Measurements from ENCODE around the gene NDUFB7.

DNA sequence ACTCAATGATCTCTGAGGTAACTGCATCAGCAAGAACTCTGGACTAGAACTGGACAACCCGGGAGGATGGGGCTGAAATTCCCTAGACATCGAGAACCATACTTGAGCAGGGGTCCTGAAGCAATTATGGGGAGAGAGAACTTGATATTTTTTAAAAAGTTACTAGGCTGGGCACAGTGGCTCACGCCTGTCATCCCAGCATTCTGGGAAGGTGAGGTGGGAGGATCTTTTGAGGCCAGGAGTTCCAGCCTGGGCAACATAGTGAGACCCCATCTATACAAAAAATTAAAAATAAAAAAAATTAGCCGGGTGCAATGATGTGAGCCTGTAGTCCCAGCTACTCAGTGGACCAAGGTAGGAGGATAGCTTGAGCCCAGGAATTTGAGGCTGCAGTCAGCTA, 51.3 kb downstream of the NDUFB7 start:
- TF ChIP-seq, protein P1, sequence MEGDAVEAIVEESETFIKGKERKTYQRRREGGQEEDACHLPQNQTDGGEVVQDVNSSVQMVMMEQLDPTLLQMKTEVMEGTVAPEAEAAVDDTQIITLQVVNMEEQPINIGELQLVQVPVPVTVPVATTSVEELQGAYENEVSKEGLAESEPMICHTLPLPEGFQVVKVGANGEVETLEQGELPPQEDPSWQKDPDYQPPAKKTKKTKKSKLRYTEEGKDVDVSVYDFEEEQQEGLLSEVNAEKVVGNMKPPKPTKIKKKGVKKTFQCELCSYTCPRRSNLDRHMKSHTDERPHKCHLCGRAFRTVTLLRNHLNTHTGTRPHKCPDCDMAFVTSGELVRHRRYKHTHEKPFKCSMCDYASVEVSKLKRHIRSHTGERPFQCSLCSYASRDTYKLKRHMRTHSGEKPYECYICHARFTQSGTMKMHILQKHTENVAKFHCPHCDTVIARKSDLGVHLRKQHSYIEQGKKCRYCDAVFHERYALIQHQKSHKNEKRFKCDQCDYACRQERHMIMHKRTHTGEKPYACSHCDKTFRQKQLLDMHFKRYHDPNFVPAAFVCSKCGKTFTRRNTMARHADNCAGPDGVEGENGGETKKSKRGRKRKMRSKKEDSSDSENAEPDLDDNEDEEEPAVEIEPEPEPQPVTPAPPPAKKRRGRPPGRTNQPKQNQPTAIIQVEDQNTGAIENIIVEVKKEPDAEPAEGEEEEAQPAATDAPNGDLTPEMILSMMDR (IDR thresholded peaks at IDR 0.05) = no peak
- TF ChIP-seq POLR2A (IDR thresholded peaks at IDR 0.05) = no peak
